IMR-90 (cell line): ENCODE measurements around the gene MDH1.

Source experiments
- BHLHE40 ChIP-seq: fragments of 150-350 bp; IDR thresholded peaks from 2 replicates; pipeline ENCODE4 v1.6.1; 2016; ENCODE audit warnings: mild to moderate bottlenecking, low read depth, low read length
- CEBPB ChIP-seq: IDR thresholded peaks from 2 replicates; pipeline ENCODE4 v1.6.1; 2012; ENCODE audit warnings: low read depth, low read length, improper control_type of control experiment
- CTCF ChIP-seq: conservative IDR thresholded peaks from 2 replicates; pipeline ENCODE4 v1.5.1; 2012; ENCODE audit warnings: mild to moderate bottlenecking, low read depth, low read length, improper control_type of control experiment
- ELK1 ChIP-seq: fragments of 150-350 bp; IDR thresholded peaks from 2 replicates; pipeline ENCODE4 v1.6.1; 2016; ENCODE audit warnings: low read depth, mild to moderate bottlenecking, low read length, moderate library complexity, borderline replicate concordance
- MAFK ChIP-seq: IDR thresholded peaks from 2 replicates; pipeline ENCODE4 v1.6.1; 2012; ENCODE audit warnings: low read depth, low read length, improper control_type of control experiment
- MXI1 ChIP-seq: IDR thresholded peaks from 2 replicates; pipeline ENCODE4 v1.6.1; 2012; ENCODE audit warnings: low read depth, mild to moderate bottlenecking, low read length, moderate library complexity, borderline replicate concordance
- POLR2A ChIP-seq: IDR thresholded peaks from 2 replicates; pipeline ENCODE4 v1.6.1; 2012; ENCODE audit warnings: mild to moderate bottlenecking, low read depth, low read length
- RCOR1 ChIP-seq: IDR thresholded peaks from 2 replicates; pipeline ENCODE4 v1.6.1; 2012; ENCODE audit warnings: mild to moderate bottlenecking, low read length, improper control_type of control experiment; ENCODE audit not compliant: insufficient replicate concordance
- RFX5 ChIP-seq: IDR thresholded peaks from 2 replicates; pipeline ENCODE4 v1.8.0; 2012; ENCODE audit warnings: low read depth, mild to moderate bottlenecking, low read length, moderate library complexity

GRCh38 chr2:63651861-63652651 is 63.3 kb downstream of the MDH1 start:
- TF ChIP-seq CTCF: no peak
- no peak for TF ChIP-seq POLR2A
- TF ChIP-seq MXI1: no peak
- TF ChIP-seq MAFK: no peak
- TF ChIP-seq ELK1: no peak
- TF ChIP-seq RFX5: no peak
- no peak for TF ChIP-seq RCOR1
- TF ChIP-seq CEBPB: no peak
- TF ChIP-seq BHLHE40: no peak
